ENCODE measurements around the gene DCP1A.

- TF ChIP-seq POLR2AphosphoS5 (IDR thresholded peaks at IDR 0.05; ENCODE audit: low read depth, low read length) (no peak), POLR2A (IDR thresholded peaks at IDR 0.05; ENCODE audit: low read depth, low read length) (no peak), TAF1 (IDR thresholded peaks at IDR 0.05; ENCODE audit: borderline replicate concordance, low read depth, low read length) (no peak)
Observed at GRCh38 chr3:53269888-53270880, 77.2 kb downstream of the DCP1A start.
